Naive thymus-derived CD8-positive, alpha-beta T cell (primary cell): ENCODE data around the gene MTFP1. TPM values are rescaled to one million over a fixed set of nuclear protein-coding genes. Genes with fewer than 3 reads are reported as not detected.
"Not testable (repeated sequence)": the region's sequence is repeated elsewhere in the genome, so short reads cannot be mapped to it uniquely, and the experiment has no call there.

Experiments
- ATAC-seq, 2 donors: fragments of 150-1000 bp; cut with Tn5 transposase in 1 of 2; sonication (Bioruptor Pico), chemical (Tn5 transposase) in 1 of 2; 1 replicate in 1 of 2; 2 replicates in 1 of 2; pipeline ENCODE4 v1.10.0; 2021; ENCODE audit warnings: mild to moderate bottlenecking in 2 of 2, moderate library complexity in 2 of 2
- POLR2A ChIA-PET: fragments of 350-600 bp; sonication (Branson Sonifier 250); formaldehyde crosslinking; loops from one replicate; lab custom pipeline; 2021; ENCODE audit warnings: antibody characterized with exemption; lab: Charles Lee
- DNase-seq, 10 donors: peaks; one replicate each; pipeline versions ENCODE4 v3.0.0 to v3.0.0-alpha.2; 2020 to 2022
- H3K27ac Mint-ChIP-seq, 10 donors: one replicate each; pipeline ENCODE4 v1.8.0; 2020 to 2022; ENCODE audit warnings: mild to moderate bottlenecking in 10 of 10, mixed read lengths in 10 of 10, moderate library complexity in 4 of 10, inconsistent platforms in 1 of 10
- H3K27me3 Mint-ChIP-seq, 5 donors: one replicate each; pipeline ENCODE4 v1.8.0; 2021 to 2022; ENCODE audit warnings: mixed read lengths in 5 of 5
- H3K36me3 Mint-ChIP-seq, 3 donors: one replicate each; pipeline ENCODE4 v1.8.0; 2020 to 2022; ENCODE audit warnings: mixed read lengths in 3 of 3, mild to moderate bottlenecking in 2 of 3, inconsistent platforms in 1 of 3
- H3K4me1 Mint-ChIP-seq, 4 donors: one replicate each; pipeline ENCODE4 v1.8.0; 2021 to 2022; ENCODE audit warnings: mixed read lengths in 4 of 4
- H3K4me3 Mint-ChIP-seq, 10 donors: one replicate each; pipeline ENCODE4 v1.8.0; 2020 to 2022; ENCODE audit warnings: mild to moderate bottlenecking in 10 of 10, mixed read lengths in 10 of 10, moderate library complexity in 6 of 10, inconsistent platforms in 1 of 10
- H3K9me3 Mint-ChIP-seq, 9 donors: one replicate each; pipeline ENCODE4 v1.8.0; 2020 to 2022; ENCODE audit warnings: mixed read lengths in 9 of 9, mild to moderate bottlenecking in 3 of 9, inconsistent platforms in 1 of 9, moderate library complexity in 1 of 9
- polyA plus RNA-seq, 3 donors: library from polyadenylated mRNA; unstranded; fragments of 300-500 nt; fragmentation: Illumina TruSeq; gene quantifications; one replicate each; pipeline ENCODE4 v1.2.3, GENCODE V29; 2021
- total RNA-seq, 8 experiments: library from RNA in 2 of 8; stranded (reverse) in 2 of 8; gene quantifications; one replicate each; pipeline ENCODE4 v1.2.3 and lab custom pipeline; 2021 to 2026

MTFP1 gene
- total and polyA plus RNA-seq, 5 experiments from 2014 or later: 15.8 to 53.5 (median 42.3) TPM

- peak overlapping the region in 2 of 10 donors; percentile 26 to 68 for H3K27ac Mint-ChIP-seq
- H3K36me3 Mint-ChIP-seq: peaks cover 0 to 38% (median 3%) of the 10 kb centered on the region in 3 donors
- ATAC-seq, H3K27me3 Mint-ChIP-seq, H3K9me3 Mint-ChIP-seq, H3K4me3 Mint-ChIP-seq, DNase-seq: not testable (repeated sequence)
- peaks cover 18 to 30% (median 24%) of the 10 kb centered on the region in 4 donors for H3K4me1 Mint-ChIP-seq
- POLR2A ChIA-PET: interaction anchor here (0.9 to 2.9 kb wide), 5 partner anchors 8 to 42 kb away, joined by 3 to 12 read pairs (median 5); no protein-coding TSS in a partner anchor
Observed at GRCh38 chr22:30402766-30403104, 22.8 kb upstream of the MTFP1 start.

DNA sequence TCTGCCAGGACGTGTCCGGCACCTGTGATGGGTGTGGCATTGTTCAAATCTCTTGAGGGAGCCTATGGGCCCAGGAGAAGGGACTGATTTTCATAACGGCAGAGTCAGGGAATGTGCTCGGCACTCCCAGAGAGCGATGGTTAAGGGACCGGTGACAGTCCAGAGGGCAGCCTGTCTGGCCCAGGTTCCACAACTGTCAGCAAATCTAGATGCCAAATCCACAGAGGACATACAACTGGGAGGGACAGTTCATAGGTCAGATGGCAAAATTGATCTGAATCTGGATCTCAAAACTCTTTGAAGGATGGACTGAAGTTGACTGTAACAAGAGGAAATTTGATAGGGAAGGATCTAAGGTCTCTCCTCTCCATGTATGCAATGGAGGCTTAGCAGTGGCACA, 21.3 kb upstream of the MTFP1 start:
- Mint-ChIP-seq H3K27me3 (no peaks in the 10 kb centered on the region), H3K27ac (peak overlapping the region in 7 of 10 donors; percentile 15 to 86 (median 48))
- POLR2A ChIA-PET: interaction anchor here (0.8 kb wide), 1 partner anchor 30 kb away, joined by 3 read pairs; no protein-coding TSS in a partner anchor

DNA sequence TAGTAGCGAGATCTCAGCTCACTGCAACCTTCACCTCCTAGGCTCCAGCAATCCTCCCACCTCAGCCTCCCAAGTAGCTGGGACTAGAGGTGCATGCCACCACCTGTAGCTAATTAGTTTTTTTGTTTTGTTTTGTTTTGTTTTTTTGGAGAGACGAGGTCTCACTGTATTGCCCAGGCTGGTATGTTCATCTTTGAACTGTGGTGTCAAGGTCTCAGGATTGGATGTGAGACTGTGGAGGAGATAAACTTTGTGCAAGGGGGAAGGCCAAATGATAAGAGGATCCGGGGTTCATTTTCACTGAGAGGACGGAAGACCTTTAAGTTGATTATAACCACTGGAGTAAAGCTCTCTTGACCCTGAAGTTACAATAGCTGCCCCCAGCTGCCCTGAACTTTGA, 19.8 kb upstream of the MTFP1 start:
- peaks cover 0 to 58% (median 3%) of the 10 kb centered on the region in 3 donors for H3K36me3 Mint-ChIP-seq
- peaks cover 0 to 21% (median 12%) of the 10 kb centered on the region in 4 donors for H3K4me1 Mint-ChIP-seq
- no peaks in the 10 kb centered on the region for H3K9me3 Mint-ChIP-seq
- peak overlapping the region in 1 of 10 donors; percentile 36 for H3K4me3 Mint-ChIP-seq
- H3K27ac Mint-ChIP-seq: peak overlapping the region in 5 of 10 donors; percentile 26 to 86 (median 40)
- DNase-seq: no peak
- H3K27me3 Mint-ChIP-seq: no peaks in the 10 kb centered on the region
- ATAC-seq: no peak
- POLR2A ChIA-PET: interaction anchor here (0.6 to 1.7 kb wide), 2 partner anchors 18 to 31 kb away, joined by 3 to 6 read pairs; no protein-coding TSS in a partner anchor

More for the DNA sequence above, 21.3 kb upstream of the MTFP1 start:
- peaks cover 0 to 48% (median 3%) of the 10 kb centered on the region in 3 donors for H3K36me3 Mint-ChIP-seq
- no peaks in the 10 kb centered on the region for H3K9me3 Mint-ChIP-seq
- DNase-seq (no peak), ATAC-seq (no peak)
- no peak overlapping the region for H3K4me3 Mint-ChIP-seq
- peaks cover 2 to 15% (median 10%) of the 10 kb centered on the region in 4 donors for H3K4me1 Mint-ChIP-seq

GRCh38 chr22:30406400-30406799, 19.2 kb upstream of the MTFP1 start:
- Mint-ChIP-seq H3K27ac (peak overlapping the region in 4 of 10 donors; percentile 11 to 28 (median 18)), H3K36me3 (peaks cover 0 to 63% (median 6%) of the 10 kb centered on the region in 3 donors), H3K4me1 (peaks cover 3 to 28% (median 17%) of the 10 kb centered on the region in 4 donors), H3K9me3 (no peaks in the 10 kb centered on the region), H3K27me3 (no peaks in the 10 kb centered on the region), H3K4me3 (no peak overlapping the region)
- DNase-seq (no peak), ATAC-seq (no peak)
- POLR2A ChIA-PET: interaction anchor here (1.7 kb wide), 1 partner anchor 17 kb away, joined by 6 read pairs; no protein-coding TSS in a partner anchor

DNA sequence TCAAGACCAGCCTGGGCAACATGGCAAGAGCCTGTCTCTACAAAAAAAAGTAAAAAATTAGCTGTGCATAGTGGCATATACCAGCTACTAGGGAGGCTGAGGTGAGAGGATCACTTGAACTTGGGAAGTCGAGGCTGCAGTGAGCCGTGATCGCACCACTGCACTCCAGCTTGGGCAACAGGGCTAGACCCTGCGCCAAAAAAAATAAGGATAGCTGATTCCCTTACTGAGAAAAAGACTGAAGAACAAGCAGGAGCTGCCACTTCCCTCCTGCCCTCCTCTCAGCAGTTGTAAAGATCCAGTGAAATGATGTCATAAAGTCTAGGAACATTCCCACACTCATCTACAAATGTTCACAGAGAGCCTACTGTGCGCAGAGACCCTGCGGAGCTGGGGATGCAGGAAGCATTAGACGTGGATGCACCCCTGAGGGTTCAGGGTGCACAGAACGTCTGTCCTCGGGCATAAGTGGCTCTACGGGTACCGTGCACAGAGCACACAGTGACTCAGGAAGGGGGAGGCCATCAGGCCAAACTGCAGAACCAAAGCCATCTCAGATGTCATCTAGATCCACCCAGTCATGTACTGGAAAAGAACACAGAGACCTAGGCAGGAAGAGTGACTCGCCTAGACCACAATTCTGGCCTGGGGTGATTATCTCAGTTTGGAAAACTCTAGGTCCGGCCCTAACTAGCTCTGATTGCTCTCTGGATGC, 17.0 kb upstream of the MTFP1 start:
- H3K9me3 Mint-ChIP-seq: no peaks in the 10 kb centered on the region
- H3K4me1 Mint-ChIP-seq: peaks cover 15 to 42% (median 27%) of the 10 kb centered on the region in 4 donors
- no peaks in the 10 kb centered on the region for H3K27me3 Mint-ChIP-seq
- H3K36me3 Mint-ChIP-seq: peaks cover 0 to 67% (median 7%) of the 10 kb centered on the region in 3 donors
- no peak overlapping the region for H3K4me3 Mint-ChIP-seq
- ATAC-seq: no peak
- peak overlapping the region in 1 of 10 donors; percentile 43 for H3K27ac Mint-ChIP-seq
- POLR2A ChIA-PET: interaction anchor here (1.6 kb wide), 1 partner anchor 15 kb away, joined by 6 read pairs; no protein-coding TSS in a partner anchor
- DNase-seq: no peak

GRCh38 chr22:30411780-30412179, 13.8 kb upstream of the MTFP1 start:
- Mint-ChIP-seq H3K4me3 (peak overlapping the region in 3 of 10 donors; percentile 0 to 77 (median 42)), H3K27ac (peak overlapping the region; percentile 81 to 94 (median 90)), H3K9me3 (no peaks in the 10 kb centered on the region), H3K36me3 (peaks cover 0 to 57% (median 19%) of the 10 kb centered on the region in 3 donors), H3K27me3 (no peaks in the 10 kb centered on the region), H3K4me1 (peaks cover 24 to 68% (median 46%) of the 10 kb centered on the region in 4 donors)
- ATAC-seq (peak in 1 of 2 donors; percentile 16), DNase-seq (no peak)
- POLR2A ChIA-PET: interaction anchor here (0.6 to 6.0 kb wide), 5 partner anchors 9 to 109 kb away, joined by 3 to 95 read pairs (median 4); partner anchors contain the start of genes MTFP1 and SEC14L2

GRCh38 chr22:30413001-30413400, 12.6 kb upstream of the MTFP1 start:
- peak overlapping the region in 8 of 10 donors; percentile 26 to 84 (median 54) for H3K4me3 Mint-ChIP-seq
- H3K9me3 Mint-ChIP-seq: no peaks in the 10 kb centered on the region
- no peak for ATAC-seq
- H3K36me3 Mint-ChIP-seq: peaks cover 0 to 62% (median 22%) of the 10 kb centered on the region in 3 donors
- no peak for DNase-seq
- H3K27me3 Mint-ChIP-seq: no peaks in the 10 kb centered on the region
- POLR2A ChIA-PET: interaction anchor here (0.8 to 6.0 kb wide), 3 partner anchors 11 to 16 kb away, joined by 3 to 95 read pairs (median 60); partner anchors contain the start of genes MTFP1 and SEC14L2
- H3K27ac Mint-ChIP-seq: peak overlapping the region; percentile 87 to 97 (median 94)
- H3K4me1 Mint-ChIP-seq: peaks cover 24 to 68% (median 46%) of the 10 kb centered on the region in 4 donors

GRCh38 chr22:30413745-30414524, 11.6 kb upstream of the MTFP1 start:
- DNase-seq (peak in 2 of 10 donors; percentile 35 to 45), ATAC-seq (peak; percentile 87)
- POLR2A ChIA-PET: interaction anchor here (0.6 to 6.0 kb wide), 6 partner anchors 11 to 22 kb away, joined by 3 to 95 read pairs (median 4); partner anchors contain the start of genes MTFP1 and SEC14L2
- H3K4me3 Mint-ChIP-seq: peak overlapping the region; percentile 0 to 84 (median 63)
- H3K27ac Mint-ChIP-seq: peak overlapping the region; percentile 87 to 97 (median 94)
- no peaks in the 10 kb centered on the region for H3K27me3 Mint-ChIP-seq
- H3K4me1 Mint-ChIP-seq: peaks cover 24 to 68% (median 46%) of the 10 kb centered on the region in 4 donors
- H3K9me3 Mint-ChIP-seq: no peaks in the 10 kb centered on the region
- peaks cover 0 to 66% (median 23%) of the 10 kb centered on the region in 3 donors for H3K36me3 Mint-ChIP-seq

DNA sequence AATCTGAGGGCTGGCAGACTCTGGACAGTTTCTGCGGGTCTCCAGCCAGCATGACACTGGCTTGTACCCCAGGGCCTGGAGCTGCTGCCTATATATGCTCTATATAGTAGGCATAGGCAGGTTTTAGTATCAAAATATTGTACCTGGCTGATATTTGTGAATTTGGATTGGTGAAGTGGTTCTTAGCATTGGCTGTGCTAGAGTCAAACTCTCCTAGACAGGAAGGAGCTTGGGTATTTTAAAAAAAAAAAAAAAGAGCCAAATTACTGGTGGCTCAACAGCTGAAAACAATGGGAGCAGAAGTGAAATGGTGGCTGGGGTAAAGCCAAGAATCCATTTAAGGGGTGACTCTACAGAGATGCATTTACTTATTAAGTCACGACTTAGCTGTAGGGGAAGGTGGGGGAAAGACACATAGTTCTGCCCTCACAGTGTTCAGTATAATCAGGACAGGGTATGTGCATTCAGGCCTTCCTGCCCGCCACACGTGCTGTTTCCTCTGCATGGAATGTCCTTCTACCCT, 11.0 kb upstream of the MTFP1 start:
- DNase-seq: no peak
- Mint-ChIP-seq H3K4me1 (peaks cover 24 to 64% (median 44%) of the 10 kb centered on the region in 4 donors), H3K36me3 (peaks cover 0 to 66% (median 26%) of the 10 kb centered on the region in 3 donors), H3K4me3 (peak overlapping the region; percentile 0 to 84 (median 63)), H3K9me3 (no peaks in the 10 kb centered on the region), H3K27ac (peak overlapping the region; percentile 87 to 97 (median 94)), H3K27me3 (no peaks in the 10 kb centered on the region)
- POLR2A ChIA-PET: interaction anchor here (0.6 to 6.0 kb wide), 6 partner anchors 10 to 22 kb away, joined by 3 to 95 read pairs (median 4); partner anchors contain the start of genes MTFP1 and SEC14L2
- peak; percentile 54 to 60 for ATAC-seq

DNA sequence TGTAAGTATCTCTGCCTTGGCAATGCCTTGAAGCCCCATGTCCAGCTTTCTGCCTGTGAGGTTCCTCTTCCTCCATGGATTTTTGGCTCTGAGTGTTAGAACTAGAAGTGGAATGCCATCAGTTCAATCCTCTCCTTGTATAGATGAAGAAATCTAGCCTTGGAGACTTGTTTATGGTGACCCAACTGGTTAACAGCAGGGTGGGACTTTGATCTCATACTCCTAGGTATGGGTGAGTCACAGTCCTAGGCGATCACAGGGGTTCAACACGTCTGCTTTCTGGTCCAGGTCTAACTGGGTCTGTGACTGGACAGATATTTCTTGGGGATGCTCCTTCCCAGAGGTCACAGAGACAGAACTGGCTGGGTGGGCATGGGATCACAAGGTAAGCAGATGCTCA, 9.2 kb upstream of the MTFP1 start:
- ATAC-seq (no peak), DNase-seq (no peak)
- H3K4me3 Mint-ChIP-seq: no peak overlapping the region
- peaks cover 0 to 67% (median 22%) of the 10 kb centered on the region in 3 donors for H3K36me3 Mint-ChIP-seq
- no peaks in the 10 kb centered on the region for H3K9me3 Mint-ChIP-seq
- POLR2A ChIA-PET: interaction anchor here (6.0 kb wide), 1 partner anchor 8 kb away, joined by 95 read pairs; the partner anchor contains the start of gene MTFP1
- no peaks in the 10 kb centered on the region for H3K27me3 Mint-ChIP-seq
- H3K27ac Mint-ChIP-seq: peak overlapping the region in 9 of 10 donors; percentile 43 to 95 (median 61)
- peaks cover 21 to 52% (median 42%) of the 10 kb centered on the region in 4 donors for H3K4me1 Mint-ChIP-seq

DNA sequence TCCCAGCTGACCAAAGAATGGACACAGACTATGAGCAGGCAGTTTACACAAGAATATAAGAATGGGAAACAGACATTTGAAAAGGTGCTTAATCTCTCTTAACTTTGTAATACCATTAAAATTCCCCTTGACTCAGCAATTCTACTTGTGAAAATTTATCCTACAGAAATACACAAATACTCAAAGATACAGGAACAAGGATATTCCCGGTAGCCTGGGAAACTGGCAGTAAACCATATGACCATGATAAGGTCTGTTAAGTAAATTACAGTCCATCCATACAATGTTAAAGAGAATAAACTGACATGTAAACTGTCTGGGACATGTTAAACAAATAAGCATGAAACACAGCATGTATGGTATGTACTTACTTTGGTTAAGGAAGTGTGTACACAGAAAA, 8.7 kb upstream of the MTFP1 start:
- Mint-ChIP-seq H3K4me1 (peaks cover 21 to 52% (median 43%) of the 10 kb centered on the region in 4 donors), H3K36me3 (peaks cover 0 to 69% (median 22%) of the 10 kb centered on the region in 3 donors), H3K27ac (peak overlapping the region in 6 of 10 donors; percentile 46 to 92 (median 60)), H3K4me3 (no peak overlapping the region), H3K9me3 (no peaks in the 10 kb centered on the region), H3K27me3 (no peaks in the 10 kb centered on the region)
- POLR2A ChIA-PET: no interaction called here
- ATAC-seq: no peak
- DNase-seq: no peak
